Activated CD8-positive, alpha-beta memory T cell treated with anti-CD3 and anti-CD28 coated beads, Interleukin-2, amount 50 U/mL, for 24 hours (primary cell): ENCODE data around the gene LYST.

ENCODE experiments used
- DNase-seq: peaks from one replicate; pipeline ENCODE4 v3.0.0-alpha.2; 2020; ENCODE audit errors: extremely low read depth

The LYST gene

DNA sequence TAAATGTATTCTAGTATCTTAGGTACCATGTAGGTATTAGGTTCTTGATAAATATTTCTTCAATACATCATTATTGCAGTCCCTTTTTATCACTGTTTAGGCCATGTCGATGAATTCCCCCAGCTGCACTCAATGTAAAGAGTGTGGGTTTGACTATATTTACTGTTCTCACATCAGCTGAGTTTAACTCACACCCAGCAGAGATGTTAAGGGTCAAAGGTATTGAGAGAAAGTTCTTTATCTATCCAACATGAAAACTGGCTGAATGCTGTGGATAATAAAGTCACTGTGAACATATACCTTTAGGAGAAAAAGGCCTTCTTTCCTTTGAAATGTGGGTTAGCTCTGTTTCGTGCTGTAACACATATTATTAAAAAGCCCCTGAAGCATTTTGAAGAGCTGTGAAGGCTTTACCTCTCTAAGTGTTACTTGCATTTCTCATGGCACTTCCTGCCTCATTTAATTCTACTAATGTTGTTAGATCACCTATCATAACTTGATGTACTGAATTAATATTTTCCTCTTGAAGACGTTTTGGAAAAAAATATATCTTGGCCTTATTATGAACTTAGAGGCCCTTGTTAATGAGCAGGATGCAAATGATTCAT, 19.1 kb upstream of the LYST start:
- DNase-seq = no peak

- no peak for DNase-seq
Observed at GRCh38 chr1:235883261-235883927, 16.7 kb upstream of the LYST start.

DNA sequence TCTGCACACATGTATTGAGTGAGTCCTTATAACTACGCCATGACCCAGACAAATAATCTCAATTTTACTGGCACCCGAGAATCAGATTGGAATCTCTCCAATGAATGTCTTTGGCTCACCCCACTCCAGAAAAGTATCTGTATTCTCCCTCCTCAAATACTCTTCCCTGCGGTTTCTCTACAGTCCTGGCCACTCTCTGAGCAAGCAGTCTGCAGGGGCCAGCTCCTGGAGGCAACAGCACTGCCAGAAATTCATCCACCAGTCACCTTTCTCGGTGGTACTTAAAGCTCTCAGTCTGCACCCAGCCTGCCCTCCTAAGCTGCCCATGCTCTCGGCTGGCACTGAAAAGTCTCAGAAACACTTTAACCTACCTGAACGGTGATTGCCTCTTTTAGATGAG, 16.1 kb upstream of the LYST start:
- no peak for DNase-seq

- DNase-seq = no peak
Observed at GRCh38 chr1:235881930-235882700, 15.4 kb upstream of the LYST start.

- no peak for DNase-seq
Observed at GRCh38 chr1:235878082-235878811, 11.5 kb upstream of the LYST start.

DNA sequence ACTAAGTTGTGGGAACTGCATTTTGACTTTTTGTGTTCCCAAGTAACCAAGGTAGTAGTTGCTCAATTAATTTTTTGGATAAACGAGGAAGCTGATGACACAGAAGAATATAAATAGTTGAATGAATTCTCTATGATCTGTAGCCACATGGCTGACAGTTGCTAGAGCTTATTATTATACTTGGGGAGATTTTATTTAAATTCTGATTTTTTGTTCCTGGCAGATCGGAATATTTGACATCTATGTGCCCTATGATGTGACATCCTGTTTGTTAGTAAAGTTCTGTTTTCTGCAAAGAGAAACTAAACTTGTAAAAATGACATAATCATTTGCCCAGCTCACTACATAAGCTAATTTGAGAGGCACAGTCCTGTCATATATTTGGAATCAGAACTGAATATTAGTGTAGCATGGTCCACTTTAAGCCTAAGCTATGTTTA, 9.7 kb upstream of the LYST start:
- no peak for DNase-seq

DNA sequence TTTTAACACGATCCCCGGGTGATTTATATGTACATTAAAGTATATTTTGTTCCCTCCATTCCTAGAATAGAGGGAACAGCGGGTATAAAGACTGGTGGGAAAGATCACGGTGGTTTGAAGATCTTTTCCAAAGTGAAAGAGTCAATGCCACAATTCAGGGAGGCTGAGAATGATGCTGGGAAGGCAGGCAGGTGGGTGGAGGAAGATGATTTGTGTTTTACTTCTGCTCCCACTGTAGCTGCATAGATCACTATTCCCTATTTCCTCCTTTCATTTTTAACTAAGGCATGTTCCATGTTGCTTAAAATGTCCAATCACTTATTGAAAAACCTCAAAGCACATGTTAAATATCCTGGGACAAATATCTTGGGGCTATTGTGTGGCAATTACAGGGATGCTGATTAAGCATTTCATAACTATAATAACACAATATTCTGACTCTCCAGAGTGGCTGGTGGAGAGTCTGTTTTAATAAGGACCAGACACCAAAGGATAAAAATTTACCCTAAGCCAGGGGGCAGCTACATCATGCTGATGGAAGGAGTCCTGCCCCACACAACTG, 8.4 kb upstream of the LYST start:
- DNase-seq = no peak

DNA sequence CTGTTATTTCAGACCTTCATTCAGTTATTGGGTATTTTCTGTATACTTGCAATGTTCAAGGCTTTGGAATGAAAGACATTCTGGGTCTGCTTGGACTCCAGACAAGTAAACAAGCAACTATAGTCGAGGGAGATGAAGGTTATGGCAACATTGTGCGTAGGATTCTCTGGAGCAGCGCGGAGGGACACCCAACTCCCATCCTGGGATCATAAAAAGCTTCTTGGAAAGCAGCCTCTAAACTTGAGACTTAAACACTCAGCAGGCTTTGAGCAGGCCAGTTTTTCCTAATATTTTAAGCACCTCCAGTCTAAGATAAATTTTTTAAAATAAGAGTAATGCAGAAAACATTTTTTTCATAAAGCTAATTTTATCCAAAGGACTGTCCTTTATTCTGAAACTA, 7.6 kb upstream of the LYST start:
- no peak for DNase-seq

- no peak for DNase-seq
Observed at GRCh38 chr1:235873571-235873970, 6.9 kb upstream of the LYST start.

- DNase-seq = no peak
Observed at GRCh38 chr1:235873045-235873444, 6.3 kb upstream of the LYST start.

- no peak for DNase-seq
Observed at GRCh38 chr1:235872270-235872669, 5.6 kb upstream of the LYST start.

GRCh38 chr1:235867903-235868469, 1.3 kb upstream of the LYST start:
- no peak for DNase-seq

DNA sequence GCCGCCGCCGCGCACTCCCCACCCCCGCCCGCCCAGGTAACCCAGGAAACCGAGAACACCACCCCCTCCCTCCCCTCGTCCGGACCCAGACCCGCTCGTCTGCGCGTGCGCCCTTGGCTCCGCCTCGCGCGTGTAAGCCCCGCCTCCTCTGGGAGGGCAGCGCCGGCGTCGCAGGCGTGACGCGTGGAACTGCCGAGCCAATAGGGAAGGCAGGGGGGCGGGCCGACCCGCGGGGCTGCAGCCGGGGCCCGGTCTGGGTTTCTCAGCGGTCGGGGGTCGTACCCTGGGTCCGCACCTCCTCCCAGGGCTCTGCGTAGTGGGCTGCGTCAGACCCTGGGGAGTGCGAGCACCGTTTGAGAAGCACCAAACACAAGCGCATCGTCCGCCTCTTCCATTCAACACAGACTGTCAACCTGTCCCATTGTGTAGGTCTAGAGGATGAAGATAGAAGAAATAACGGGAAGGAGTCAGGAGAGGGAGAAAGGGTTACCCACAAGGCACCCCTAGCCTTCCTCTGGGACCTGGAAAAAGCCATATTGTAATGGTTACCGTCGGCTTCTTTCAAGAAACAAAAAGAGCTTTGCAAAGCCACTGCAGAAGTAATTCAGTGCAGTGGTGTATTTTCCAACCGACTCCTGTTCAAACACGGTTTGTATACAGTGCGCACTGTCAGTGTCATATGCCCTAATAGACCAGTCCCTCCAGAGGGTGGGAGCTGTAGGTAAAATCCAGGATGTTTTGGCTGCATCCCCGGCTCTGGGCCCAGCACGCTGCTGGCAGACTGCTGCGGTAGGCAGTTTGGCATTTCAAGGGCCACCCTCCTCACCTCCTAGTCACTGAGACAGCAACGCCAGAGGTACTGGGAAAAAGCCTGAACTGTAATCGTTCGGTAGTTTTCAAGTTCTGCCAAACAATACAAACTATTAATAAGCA, 473 bp upstream of the LYST start:
- peak; percentile 93 for DNase-seq

DNA sequence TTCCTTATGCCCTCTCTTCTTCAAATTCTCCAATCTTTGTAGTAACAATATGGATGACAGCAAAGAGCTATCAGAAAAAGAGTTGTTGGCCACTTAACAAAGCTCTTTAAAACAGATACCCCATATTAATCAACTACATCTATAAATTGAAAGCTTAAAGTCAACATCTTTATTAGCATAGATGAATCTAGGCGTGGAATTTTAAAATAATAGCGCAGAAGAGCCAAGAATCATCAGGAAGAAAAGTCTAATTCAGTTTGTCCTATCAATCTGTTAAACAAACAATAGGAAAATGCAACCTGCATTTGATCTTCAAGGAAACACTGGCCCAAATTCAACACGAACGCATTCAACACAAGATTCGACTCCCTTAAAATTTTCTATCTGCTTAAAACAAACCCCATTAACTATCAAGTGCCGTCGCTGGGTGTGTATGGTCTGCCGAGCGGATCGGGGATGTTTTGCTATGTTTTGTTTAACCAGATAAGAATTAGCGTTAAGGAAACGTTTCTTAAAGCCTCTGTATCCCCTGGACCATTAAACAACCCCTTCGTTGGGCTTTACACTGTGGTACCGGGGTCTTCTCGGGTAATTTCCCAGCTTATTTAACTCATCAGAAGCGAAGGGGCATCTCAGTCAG, 1.0 kb downstream of the LYST start:
- DNase-seq = no peak

GRCh38 chr1:235864931-235865525, 1.7 kb downstream of the LYST start:
- DNase-seq = no peak

DNA sequence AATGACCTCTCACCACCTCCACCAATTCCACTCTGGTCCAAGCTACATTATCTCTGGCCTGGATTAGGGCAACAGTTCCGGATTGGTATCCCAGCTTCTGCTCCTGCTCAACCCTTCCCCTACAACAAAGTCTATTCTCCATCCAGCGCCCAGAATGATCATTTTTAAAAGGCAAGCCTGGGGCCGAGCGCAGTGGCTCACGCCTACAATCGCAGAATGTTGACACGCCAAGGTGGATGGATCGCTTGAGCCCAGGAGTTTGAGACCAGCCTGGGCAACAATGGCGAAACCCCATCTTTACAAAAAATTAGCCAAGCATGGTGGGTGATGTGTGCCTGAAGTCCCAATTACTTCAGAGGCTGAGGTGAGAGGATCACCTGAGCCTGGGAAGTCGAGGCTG, 2.2 kb downstream of the LYST start:
- DNase-seq = no peak

DNA sequence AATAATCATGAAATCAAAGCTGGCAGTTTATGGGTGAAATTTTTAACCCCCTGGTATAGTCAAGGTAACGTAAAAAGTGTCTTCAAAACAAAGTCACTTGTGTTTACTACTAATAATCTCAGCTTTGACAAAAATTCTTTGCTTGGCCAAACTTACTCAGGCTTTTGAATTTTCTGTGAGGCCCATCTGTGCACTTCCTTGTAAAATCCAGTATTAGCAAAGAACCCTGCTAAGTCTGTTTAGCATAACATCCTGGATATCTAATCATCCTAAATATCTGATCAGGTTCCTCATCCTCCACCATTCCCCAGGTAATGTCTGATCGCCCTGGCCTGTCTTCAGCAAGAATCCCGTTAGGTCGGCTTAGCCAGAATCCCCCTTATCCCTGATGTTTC, 3.0 kb downstream of the LYST start:
- DNase-seq = no peak

GRCh38 chr1:235861857-235862256, 4.8 kb downstream of the LYST start:
- DNase-seq = no peak

GRCh38 chr1:235860829-235861228, 5.9 kb downstream of the LYST start:
- no peak for DNase-seq

GRCh38 chr1:235859789-235860188, 6.9 kb downstream of the LYST start:
- DNase-seq = no peak
